HG03354 (cell line): ENCODE data around the gene VPS35.

Experiments
- ATAC-seq: cut with Tn5 transposase; IDR thresholded peaks from one replicate; pipeline ENCODE4 v1.9.1; 2021; ENCODE audit warnings: mild to moderate bottlenecking; ENCODE audit not compliant: unreplicated experiment, poor library complexity, severe bottlenecking

The VPS35 gene

GRCh38 chr16:46688654-46689364, at the start of gene VPS35:
VPS35 (minus strand) TSS chr16:46689178; CDS start chr16:46689133, 45 bp downstream.
- peak; percentile 87 for ATAC-seq

DNA sequence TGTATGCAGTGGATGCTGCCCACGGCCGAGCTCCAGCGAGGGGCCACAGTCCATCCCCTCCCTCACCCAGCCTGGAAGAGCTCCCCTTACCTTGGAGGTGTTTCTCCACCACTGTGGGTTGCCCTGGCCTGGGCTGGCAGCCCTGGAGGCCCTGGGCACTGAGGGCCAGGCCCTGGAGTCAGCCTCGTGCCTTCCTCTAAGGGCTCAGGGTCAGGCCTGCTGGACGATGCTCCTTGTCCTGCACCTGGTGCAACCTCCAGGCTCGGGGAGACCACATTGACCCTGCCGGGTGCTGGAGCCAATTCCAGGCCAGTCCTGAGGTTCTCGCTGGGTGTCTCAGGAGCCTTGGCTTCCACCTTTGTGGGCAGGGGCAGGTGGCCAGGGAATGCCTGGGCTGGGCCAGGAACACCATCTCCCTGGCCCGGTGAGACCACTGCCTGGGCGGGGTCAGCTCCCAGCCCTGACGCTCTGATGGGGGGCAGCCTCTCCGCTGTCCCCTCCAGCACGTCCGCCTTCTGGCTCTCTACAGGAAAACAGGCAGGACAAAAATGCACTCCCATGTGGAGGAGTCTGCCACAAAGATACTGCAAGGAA, 48.7 kb upstream of the VPS35 start:
- no peak for ATAC-seq

DNA sequence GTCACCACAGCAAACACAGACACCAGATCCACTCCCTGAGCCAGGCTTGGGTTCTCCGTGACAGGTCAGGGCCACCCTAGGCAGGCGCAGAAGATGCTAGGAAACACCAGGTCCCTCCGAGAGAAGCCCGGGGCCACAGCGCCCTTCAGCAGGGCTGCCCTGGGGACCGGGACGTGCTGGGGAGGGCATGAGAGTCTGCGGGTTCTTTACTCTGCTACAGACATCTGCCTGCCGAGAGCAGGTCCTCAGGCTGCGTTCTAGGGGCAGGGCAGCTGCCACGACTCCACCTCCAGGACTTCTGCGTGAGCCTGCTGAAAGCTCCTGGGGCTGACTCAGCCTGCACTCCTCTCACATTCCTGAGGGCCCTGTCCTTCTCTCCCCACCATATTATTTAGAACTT, 47.7 kb upstream of the VPS35 start:
- ATAC-seq = no peak

GRCh38 chr16:46733319-46733830, 44.4 kb upstream of the VPS35 start:
- no peak for ATAC-seq

- no peak for ATAC-seq
Observed at GRCh38 chr16:46732561-46732960, 43.6 kb upstream of the VPS35 start.

DNA sequence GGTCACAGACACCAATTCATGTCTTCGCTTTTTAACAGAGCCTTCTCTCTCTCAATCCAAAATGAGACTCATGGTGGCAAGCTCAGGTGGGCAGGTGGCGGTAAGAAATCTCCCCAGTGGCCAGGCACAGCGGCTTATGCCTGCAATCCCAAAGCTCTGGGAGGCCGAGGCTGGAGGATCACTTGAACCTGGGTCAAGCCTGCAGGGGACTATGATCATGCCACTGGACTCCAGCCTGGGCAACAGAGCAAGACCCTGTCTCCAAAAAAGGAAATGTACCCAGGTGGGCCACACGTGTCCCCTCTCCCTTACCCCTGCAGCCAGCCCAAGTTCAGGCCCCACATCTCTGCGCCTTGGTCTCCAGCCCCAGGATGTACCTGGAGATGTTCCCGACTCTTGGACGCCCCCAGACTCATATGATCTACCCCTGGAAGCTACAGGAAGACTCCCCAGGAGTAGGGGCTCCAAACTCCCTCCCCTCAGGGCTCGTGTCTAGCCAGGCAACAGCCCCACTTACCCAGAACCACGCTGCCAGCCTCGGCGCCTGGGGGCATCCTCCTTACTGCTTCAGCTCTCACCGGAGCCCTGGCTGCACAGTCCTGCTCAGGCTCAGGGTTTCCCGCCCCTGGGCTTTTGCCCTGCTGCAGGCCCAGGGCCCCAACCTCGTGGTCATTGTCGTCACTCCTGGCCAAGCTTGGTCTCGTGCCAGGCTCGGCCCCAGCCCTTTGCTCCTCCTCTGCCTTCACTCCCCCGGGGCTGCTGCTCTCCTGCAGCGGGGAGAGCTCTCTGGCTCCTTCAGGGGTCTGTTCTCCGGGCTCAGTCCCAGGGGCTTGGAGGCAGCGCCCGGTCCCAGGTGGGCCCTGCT, 42.9 kb upstream of the VPS35 start:
- ATAC-seq = no peak

DNA sequence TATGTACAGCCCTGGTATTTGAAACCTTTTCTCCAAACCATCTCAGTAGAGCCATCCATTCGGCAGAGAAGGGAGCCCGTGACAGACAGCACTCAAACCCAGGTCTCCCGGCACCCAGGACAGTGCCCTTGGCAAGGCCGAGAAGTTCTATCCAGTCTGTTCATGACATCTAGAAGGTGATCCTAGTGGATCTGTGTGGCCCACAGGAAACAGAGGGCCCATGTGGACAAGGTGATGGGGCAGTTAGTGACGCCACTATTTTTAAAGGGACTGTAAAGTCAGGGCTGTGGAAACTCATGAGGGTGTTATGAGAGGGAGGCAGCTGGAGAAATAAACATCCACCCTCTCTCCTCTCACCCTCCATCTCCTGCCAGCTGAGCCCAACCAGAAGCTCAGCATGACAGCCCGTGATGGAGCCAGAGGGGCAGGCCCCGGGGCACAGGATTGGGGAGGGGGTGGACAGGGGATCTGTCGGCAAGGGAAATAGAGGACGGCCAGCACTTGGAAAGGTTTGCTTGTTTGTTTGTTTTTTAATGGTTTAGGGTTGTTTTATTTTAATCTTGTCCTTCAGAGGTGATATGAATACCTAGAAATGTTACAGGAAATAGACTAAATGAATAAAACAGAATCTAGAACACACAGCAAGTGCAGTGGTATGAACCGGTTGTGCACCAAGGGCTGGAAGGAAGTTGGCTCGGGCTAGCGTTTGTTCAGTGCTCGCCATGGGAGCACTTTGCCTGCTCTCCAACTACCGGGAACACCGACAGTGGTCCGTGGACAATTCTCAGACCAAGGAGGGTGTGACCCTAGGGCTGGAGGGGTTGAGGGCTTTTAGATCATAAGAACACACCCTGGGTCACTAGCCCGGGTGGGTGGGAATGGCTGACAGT, 42.1 kb upstream of the VPS35 start:
- ATAC-seq = no peak

- no peak for ATAC-seq
Observed at GRCh38 chr16:46730126-46730525, 41.1 kb upstream of the VPS35 start.

DNA sequence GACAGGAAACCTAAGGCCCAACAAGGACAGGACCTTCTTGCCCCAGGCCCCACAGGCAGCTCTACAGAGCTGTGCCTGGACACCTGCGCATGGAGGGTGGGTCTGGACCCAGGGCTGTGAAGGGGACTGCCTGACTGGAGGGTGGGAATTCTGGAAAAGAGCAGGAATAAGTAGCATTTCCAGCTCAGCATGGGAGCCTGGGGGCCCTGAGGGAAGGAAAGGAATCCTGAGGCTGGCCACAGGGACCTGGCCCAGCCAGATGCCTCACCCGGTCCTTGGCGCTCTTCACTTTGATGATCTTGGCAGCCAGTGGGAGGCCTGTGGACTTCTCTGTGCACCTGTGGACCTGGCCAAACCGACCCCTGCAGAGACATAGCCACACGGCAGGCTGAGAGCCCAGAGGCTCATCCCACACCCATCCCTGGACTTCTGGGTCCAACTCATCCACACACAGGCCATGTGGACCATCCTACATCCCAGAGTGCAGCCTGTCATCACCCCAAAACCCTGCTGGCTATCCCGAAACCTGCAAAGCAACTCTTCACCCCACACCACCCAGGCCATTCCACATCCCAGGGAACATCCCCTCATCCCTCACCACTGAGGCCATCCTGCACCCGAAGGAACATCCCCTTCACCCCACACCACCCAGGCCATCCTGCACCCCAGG, 40.5 kb upstream of the VPS35 start:
- no peak for ATAC-seq

DNA sequence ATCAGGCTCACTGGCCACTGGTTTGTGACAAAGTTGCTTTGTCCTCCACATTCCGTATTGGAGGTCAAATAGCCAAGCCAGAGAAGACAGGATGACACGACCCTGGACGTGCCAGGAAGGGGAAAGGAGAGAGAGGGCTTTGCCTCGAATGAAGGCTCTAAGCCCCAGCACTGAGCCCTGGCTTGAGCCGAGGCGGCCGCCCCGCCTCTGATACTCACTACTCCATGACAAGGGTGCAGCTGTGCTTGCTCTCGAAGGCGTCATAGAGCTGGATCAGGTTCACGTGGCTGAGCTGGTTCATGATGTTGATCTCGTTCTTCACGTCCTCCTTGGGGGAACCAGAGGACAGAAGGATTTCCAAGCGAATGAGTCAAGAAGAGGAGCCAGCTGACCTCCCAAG, 39.8 kb upstream of the VPS35 start:
- ATAC-seq = no peak

GRCh38 chr16:46727630-46728029, 38.7 kb upstream of the VPS35 start:
- no peak for ATAC-seq

DNA sequence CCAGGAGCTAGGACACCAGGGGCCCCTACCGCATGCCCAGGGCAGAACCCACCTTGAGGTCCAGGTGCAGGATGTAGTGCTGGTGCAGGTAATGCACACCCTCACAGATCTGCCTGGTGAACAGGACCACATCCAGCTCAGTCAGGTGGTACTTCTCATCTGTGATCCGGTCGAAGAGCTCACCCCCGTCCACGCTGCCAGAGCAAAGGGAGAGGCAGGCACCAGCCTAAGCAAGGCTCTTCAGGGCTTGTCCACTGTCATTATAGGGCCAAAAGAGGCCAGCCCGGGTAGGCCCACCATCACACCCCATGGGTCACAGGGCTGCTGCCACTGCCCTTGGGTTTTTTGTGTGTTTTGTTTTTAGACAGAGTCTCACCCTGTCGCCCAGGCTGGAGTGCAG, 38.2 kb upstream of the VPS35 start:
- ATAC-seq = no peak

DNA sequence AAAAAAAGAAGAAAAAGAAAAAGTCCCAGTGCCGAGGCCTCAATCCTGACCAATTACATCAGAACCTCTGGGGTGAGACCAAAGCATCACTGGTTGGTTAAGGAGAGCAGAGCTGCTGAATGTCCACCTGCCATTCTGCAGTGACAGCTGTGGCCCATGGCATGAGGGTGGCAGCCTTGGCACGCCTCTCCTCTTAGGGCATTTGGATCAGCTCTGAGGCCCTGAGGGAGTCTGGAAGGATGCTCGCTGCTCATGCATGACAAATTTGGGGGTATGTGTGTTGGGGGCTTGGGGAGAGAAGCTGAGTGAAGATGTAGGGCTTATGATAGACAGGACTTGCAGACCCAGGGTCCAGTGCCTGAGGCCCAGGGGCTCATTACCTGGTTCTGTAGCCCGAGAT, 32.9 kb upstream of the VPS35 start:
- no peak for ATAC-seq

DNA sequence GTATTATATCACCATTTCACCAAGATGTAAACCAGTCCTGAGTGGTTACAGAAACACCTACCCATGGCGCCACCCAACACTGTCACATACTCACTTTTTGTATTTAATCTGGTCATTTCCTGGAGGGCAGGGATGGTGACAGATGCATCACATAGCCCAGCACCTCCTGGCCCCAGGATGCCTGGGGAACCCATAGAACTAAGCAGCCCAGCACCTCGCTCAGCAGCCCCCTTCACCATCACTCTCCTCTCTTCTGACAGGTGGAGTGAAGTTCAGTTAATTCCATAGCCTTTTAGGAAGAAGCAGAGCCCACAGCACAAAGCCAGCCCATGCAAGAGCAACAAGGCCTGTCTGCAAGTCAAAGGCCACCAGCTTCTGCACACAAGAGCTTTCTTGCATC, 31.6 kb upstream of the VPS35 start:
- ATAC-seq = no peak

GRCh38 chr16:46719528-46719927, 30.6 kb upstream of the VPS35 start:
- ATAC-seq = no peak

- ATAC-seq = no peak
Observed at GRCh38 chr16:46718214-46718613, 29.2 kb upstream of the VPS35 start.

- no peak for ATAC-seq
Observed at GRCh38 chr16:46717692-46718091, 28.7 kb upstream of the VPS35 start.

DNA sequence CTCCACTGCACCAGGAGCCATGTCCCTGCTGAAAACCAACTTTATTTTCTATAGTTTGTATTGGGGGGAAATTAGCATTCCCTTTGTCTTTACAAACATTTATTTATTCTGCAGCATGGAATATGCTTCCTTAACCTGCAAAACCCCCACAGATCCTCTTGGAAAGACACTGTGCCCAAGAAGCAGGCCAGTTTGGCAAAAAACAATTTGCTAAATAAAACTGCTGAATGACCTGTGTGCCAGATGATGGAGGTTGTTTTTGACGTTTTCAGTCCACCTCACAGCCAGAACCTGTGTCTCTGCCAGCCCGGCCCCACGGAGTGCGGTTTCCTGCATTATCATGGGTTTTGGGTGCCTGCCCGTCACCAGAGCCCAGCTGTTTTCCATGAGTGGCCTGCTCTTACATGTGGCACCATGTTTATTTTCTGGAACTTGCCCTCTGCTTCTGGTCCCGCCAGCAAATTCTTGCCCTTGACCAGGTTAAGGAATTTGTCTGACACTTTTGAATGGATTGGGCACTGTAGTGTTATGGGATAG, 26.9 kb upstream of the VPS35 start:
- ATAC-seq = no peak
